ENCODE data around the gene ROBO3.

The ROBO3 gene

DNA sequence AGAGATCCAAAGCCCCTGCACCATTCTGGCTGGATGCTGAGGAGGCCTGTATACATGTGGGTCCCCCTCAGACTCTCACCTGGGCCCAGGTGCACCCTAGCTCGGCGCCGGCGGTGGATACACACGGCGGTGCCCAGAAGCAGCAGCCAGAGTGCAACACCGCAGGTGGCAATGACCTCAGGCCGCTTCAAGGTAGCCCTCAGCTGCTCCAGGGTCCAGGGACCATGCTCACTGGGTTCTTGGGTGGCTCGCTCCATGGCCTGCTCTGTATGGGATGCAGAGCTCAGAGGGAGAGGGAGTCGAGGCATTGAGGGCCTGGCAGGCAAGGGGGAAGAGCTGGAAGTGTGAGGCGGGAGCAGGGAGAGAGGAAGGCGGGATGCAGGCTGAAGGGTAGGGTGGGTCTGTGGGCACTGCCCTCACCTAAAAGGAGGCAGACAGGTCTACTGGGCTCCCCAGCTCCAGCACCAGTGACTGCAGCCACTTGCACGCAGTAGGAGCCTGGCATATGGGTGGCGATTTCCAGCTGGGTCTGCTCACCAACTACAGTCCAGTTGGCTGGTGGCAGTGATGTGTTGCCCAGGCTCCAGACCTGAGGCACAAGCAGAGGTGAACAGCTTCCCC, 28.7 kb downstream of the ROBO3 start:
- no peak for DNase-seq

DNA sequence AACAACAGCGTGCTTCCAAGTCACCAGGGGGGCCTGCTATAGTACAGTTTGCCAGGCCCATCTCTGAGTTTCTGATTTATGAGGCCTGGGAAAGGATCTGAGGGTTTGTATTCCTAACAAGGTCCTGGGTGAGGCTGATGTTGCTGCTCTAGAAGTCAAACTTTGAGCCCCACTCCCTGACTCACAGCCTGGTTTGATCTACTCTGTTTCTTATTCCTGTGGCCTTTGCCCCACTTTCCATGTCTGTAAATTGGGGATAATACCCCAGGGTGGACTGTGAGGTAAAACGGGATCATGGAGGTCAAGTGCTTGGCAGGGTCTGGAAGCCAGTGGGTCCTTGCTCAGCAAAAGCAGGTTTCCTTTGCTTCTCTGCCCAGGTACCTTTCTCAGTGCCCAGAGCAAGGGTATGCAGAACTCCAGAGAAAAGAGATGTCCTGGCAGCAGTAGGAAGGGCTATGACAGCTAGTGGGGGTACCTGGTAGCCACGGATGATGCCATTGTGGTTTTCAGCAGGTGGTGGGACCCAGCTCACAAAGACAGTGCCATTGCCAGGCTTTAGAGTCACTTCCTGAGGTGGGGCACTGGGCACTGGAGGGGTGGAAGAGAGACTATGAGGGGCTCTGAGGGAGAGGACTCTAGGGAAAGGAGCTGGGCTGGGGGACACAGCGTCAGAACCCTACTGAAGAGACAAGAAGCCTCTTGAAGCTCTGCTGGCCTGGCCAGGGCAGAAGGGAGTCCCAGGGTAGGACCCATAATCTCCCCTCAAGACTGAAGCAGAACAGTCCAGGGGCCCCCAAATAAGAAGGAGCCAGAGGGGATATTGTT, 29.6 kb downstream of the ROBO3 start:
- no peak for DNase-seq

DNA sequence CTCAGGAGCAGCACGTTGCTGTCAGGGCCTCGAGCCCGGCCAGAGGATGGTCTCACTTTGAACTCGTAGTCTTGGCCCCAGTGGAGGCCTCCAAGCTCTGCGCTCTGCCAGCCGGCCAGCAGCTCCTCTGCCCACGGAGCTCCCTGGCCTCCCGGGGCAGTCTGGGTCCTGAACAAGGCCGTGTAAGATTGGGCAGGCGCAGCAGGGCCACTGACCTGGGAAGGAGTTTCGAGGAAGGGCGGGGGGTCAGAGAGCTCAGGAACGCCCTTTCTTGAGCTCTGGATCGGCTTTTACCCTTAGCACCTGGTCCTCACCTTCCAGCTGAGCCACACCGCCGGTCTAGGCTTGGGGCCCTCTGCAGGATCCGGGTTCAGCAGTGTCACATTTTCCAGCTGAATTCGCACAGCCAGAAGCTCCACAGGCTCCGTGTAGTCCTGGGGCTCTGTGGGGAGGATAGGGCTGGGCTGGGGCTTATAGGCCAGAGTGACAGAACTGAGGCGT, 30.3 kb downstream of the ROBO3 start:
- no peak for DNase-seq

DNA sequence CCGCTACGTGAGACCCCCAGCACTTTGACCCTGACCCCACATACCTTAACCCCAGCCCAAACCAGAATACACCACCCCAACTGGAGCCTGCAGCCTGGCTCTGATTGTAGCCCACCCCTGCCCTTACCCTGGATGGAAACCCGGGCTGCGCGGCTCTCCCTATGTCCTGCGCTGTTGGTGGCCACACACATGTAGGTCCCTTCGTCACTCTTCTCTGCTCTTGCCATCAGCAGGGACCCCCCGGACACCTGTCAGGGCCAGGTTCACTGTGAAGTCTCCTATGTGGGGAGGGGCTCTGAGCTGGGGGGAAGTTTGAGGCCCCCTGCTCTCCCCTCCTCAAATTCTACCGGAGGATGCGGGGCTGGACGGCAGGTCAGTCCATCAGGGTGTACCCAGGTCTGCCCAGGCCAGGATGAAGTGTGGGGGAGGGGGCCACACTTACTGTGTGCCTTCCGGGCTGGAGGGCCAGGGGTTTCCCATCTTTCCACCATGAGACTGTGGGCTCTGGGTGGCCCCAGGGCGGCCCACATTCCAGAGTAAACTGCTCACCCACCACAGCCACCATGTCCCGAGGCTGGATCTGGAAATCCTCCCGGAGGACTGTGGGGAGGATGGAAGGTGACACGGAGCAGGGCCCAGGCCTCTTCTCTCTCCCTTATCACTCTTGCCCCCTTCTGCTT, 31.0 kb downstream of the ROBO3 start:
- DNase-seq = no peak

DNA sequence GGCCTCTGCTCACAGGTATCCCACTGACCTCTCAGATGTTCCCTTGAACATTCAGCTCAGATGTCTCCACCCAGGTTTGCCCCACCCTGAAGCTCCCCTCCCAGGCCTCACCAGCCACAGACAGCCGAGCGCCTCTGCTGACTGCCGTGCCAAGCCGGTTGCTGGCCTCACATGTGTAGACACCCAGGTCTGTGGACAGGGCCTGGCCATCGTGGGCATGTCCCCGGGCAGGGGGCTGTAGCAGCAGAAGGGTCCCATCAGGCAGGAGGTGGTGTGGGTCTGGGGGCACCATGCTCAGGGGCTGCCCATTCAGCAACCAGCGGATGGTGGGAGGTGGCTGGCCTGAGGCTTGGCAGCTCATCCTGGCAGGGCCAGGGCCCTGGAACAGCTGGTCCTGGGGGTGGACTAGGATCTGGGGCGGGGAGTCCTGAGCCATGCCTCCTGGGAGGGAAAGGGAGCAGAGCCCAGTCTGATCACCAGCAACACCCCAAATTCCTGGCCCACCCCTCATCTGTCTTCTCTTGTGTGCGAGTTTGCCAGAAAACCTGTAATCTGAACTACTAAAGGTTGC, 31.7 kb downstream of the ROBO3 start:
- DNase-seq = no peak

DNA sequence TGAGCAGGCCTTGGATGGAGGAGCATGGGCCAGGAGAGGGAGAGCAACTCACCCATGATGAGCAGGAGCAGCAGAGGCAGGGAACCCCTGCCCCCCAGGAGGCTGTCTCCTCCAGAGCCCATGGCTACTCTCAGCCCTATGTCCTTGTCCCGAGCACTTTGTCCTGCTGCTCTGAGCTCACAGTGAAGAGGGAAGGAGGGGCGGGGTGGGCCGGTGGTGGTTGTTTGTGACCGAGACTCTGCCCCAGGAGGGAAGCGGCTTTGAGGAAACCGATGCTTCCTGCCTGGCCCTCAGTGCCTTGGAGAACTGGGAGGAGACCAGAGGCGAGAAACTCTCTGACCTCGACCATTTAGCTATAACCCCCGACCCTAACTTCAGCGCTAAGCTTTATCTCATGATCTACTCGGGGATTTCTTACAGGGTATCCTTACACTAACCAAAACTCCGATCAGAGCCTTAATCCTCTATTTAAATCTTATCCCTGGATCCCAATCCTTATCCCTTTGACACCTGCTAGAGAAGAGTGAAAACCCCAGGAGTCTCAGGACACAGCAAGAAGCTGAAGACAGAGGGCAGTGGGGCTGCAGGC, 32.5 kb downstream of the ROBO3 start, which contains the start of gene ROBO4:
Gene ROBO4 (minus strand): TSS at position 192 of the 589 bp plus-strand sequence. CDS start 70 bp downstream, at position 122.
- no peak for DNase-seq

DNA sequence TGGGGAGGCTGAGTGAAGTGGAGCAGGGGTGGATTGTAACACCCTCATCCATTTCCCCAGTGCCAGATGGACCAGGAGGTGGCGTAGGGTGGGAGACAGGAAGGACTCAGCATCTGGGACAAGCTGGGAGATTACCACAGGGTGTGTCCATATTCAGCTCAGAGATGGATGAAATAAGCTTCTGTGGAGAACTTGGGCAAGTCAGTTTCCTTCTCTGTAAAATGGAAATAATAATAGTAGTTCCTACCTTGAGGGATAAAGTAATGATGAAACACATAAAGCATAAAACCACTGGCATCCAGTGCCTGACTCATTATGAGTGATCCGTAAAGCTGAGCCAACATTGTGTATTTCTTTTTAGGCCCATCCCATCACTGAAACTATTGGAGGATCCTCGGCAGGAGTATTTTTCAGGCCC, 33.0 kb downstream of the ROBO3 start:
- no peak for DNase-seq

DNA sequence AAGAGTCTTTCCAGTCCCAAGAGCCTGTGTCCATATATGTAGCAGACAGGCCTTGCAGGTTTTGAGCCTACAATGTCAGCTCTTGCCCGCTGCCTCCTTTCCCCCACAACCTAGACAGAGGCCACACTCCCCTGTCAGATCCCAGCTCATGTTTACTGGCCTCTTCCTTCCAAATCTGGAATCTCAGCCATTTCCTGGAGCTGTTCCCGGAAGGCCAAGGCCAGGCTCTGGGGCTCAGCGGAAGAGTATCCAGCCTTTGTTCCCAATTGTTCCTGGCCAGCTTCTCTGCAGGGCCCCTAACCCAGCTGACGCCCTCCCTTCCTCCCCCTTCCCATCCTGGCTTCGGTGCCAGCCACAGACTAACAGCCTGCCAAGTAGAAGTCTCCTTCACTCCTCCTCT, 33.5 kb downstream of the ROBO3 start:
- no peak for DNase-seq

DNA sequence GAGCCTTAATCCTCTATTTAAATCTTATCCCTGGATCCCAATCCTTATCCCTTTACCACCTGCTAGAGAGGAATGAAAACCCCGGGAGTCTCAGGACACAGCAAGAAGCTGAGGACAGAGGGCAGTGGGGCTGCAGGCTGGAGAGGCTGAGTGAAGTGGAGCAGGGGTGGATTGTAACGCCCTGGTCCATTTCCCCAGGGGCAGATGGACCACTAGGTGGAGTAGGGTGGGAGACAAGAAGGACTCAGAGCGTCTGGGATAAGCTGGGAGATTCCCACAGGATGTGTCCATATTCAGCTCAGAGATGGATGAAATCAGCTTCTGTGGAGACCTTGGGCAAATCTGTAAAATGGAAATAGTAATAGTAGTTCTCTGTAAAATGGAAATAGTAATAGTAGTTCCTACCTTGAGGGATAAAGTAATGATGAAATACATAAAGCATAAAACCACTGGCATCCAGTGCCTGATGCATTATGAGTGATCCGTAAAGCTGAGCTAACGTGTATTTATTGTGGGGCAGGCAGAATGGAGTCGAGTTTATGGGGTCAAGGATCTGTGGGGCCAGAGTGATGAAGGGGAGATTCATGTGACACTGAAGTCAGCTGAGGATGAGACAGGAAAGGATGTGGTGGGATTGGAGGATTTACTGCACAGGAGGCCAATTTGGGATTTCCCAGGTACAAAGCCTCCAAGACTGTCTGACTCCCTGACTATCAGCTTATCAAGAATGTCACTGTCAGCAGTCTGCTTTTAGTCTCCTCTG, 34.3 kb downstream of the ROBO3 start:
- no peak for DNase-seq

DNA sequence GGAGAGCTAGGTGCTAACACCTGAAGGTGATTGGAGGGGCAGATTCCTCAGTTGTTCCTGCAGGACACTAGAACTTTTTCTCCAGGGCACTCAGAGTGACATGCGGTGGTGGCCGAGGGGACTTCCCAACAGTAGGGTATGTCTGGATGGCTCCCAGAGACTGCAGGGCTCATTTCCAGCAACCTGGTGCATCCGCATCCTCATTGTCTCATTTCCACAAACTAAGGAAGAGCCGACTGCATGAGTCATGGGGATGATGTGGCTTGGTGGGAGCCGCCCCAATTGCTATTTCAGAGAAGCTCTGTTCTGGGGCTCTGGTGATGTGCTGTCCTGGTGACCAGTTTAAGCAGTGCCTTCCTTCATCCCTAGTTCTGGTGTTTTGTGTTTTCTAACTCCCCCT, 35.2 kb downstream of the ROBO3 start:
- DNase-seq = no peak

DNA sequence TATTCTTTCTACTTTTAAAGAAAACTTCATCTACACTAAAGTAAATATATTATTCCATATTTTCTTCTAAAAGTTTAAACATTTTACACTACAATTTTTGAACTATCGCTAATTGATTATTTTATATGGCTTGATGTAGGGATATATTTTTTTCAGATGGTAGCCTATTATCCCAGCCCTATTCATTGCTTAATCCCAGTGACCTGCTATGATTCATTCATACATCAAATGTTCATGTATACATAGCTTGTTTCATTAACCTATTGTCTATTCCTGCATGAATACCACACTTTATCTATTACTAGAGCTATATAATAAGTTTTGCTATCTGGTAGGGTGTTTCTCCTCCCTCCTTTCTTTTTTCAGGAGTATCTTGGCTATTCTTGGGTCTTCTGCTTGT, 37.4 kb downstream of the ROBO3 start:
- DNase-seq = no peak

DNA sequence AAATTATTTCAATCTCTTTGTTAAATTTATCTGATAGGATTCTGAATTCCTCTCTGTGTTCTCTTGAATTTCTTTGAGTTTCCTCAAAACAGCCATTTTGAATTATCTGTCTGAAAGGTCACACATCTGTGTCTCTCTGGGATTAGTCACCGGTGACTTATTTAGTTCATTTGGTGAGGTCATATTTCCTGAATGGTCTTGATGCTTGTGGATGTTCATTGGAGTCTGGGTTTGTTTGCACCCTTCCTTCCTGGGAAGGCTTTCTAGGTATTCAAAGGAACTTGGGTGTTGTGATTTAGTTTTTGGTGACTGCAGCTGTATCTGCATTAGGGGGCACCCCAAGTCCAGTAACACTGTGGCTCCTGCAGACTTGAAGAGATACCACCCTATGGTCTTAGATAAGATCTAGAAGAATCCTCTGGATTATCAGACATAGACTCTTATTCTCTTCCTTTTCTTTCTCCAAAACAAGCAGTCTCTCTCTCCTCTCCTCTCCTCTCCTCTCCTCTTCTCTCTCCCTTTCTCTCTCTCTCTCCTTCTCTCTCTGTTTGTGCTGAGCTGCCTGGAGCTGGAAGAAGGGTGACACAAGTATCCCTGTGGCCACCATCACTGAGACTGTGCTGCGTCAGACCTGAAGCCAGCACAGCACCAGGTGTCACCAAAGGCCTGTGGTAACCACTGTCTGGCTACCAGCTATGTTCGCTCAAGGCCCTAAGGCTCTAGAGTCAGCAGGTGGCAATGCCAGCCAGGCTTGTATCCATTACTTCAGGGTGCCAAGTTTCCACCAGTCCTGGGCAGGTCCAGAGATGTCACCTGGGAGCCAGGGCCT, 50.5 kb downstream of the ROBO3 start:
- no peak for DNase-seq

DNA sequence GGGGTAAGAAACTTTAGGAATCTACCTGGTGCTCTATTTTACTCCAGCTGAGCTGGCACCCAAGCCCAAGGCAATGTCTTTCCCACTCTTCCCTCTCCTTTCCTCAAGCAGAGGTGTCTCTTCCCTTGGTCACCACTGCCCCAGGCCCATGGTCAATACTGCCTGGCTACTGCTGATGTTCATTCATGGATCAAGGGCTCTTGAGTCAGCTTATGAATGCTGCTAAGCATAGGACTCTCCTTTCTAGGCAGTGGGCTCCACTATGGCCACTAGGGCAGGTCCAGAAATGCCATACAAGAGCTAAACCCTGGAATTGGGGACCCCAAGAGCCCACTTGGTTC, 51.1 kb downstream of the ROBO3 start:
- no peak for DNase-seq

DNA sequence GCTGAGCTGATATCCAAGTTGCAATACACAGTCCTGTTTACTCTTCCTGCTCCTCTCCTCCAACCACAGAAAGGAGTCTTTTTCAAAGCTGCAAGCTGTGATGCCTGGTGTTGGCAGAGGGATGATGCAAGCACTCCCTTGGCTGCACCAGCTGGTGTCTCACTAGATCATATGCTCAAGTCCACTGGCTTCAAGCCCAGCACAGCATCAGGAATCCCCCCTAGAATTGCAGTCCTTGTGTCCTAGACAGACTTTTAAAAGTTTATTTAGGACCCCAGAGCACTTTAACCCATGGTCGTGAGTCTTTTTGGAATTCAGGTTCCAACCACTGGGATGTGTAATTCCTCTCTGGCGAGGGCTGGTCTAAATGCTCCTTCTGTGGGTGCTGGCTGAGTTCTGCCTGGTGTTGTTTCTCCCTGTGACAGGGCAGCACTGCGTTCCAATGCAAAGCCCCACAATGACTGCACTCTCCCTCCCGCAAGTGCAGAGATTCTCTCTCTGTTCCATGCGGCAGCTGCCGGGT, 51.9 kb downstream of the ROBO3 start:
- DNase-seq = peak; percentile 88

DNA sequence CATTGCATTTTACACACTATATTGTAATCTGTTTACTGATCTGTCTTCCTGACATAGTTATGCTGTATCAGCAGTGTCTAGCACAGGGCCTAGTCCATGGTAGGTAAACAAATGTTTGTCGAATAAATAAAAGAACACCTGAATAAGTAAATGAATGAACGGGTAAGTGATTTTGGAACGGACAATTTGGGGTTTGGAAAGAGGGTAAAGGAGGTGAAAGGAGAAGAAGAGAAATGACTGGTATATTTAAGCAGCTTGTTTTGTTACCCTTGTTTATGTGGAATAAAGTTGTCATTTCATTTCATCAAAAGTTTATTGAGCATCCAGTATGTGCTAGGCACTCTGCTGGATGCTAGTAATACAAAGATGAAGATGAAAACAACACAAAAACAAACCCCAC, 53.7 kb downstream of the ROBO3 start, which contains the start of gene HEPN1:
Gene HEPN1 (plus strand): TSS at position 301 of the 400 bp plus-strand sequence.
- DNase-seq = no peak

DNA sequence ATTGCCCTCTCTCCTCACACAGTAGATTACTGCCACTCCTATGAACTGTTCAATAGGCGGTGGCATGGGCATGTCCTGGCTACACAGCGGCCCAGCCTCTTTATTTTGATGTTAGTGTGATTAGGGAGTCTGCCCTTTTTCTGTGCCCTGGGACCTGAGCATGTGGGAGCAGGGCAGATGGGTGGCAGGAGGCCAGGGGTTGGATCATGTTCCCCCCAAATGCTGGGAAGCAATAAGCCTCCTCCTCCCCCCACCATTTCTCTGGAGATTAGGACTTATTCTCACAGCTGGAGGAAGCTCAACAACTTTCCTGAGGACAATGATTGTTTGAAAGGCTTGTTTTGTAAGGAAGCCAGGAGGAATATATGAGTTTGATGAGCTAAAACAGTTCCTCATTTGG, 54.7 kb downstream of the ROBO3 start:
- DNase-seq = peak; percentile 89

DNA sequence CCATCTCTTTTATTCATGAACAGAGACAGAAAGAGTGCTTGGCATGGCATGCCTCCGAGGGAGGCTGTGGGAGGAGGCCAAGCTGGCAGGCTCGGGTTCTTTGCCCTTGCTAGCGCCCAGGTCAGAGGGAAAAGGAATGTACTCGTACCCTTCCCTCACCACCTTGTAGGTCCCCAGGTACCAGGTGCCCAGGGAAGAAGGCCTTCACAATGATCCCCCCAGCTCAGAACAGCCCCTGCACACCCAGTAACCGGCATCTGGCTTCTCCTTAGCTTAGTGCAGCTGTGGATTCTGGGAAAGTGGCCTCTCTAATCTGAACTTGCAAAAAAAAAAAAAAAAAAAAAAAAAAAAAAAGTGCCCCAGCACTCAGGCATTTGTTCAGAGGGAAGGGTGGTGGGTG, 55.1 kb downstream of the ROBO3 start:
- no peak for DNase-seq

DNA sequence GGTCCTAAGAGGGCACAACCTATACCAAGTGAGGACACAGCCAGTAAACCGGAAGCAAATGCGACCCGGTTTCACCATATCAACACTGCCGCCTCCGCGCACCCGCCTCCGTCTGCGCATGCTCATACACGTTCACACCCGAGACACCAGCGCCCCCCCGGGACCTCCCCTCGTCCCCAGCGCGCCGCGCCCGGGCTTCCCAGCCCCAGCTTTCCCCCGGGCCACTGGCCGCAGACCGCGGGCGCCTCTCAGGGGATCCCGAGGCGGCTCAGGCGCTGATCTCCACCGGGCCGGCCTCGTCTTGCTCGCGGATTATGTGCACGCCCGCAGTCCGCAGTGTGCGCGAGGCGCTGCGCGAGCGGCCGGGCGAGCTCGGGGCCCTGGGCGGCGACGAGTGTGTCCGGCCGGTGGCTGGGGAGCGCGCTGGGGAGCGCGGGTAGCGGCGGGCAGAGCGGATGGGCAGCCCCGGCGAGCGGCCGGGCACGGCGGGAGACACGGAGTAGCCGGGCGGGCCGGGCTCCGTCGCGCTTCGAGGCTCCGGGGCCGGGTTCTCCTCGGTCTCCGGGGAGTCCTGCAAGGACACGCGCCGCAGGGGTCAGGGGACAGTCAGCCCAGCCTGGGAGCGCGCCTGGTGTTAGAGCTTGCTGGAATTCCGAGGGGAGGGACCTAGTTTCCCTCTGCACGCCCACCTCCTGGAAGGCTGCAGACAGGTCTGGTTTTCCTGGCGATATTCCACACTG, 55.8 kb downstream of the ROBO3 start:
- DNase-seq = peak; percentile 80

DNA sequence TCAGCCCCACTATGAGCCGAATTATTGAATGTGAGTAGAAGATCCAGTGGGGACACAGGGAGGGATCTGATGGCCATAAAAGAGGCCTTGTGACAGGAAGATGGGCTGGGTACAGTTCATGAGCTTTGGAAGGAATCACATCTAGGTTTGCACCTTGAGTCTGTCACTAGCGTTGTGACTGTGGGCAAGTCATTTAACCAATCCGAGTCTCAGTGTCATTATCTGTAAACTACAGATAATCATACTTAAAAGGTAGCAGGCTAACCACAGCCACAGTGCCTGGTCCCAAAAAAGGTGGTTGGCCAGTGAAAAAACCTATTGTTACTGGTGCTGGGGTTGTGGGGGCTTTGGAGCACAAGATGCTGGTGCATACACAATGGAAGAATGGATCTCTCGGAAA, 57.6 kb downstream of the ROBO3 start:
- DNase-seq = no peak

DNA sequence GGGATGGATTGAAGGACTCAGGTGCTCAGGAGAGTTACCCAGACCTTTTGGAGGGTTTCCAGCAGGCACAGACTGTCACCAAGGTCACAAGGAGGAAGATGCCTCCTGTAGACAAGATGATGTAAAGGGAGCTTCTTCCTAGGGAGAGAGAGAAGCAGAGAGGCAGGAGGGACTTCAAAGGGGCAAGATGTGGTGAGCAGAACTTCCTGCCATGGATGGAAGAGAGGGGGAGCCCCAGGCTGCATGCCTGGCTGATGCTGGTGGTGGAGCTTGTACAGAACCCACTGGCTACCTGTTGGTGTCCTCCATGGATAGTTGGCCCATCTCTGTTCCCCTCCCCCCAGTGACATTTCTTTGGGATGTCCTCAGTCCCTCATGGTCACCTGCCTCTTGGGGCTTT, 58.1 kb downstream of the ROBO3 start:
- no peak for DNase-seq

Measured in NCI-H2171 treated with DMSO at 0.1 percent for 48 hours (cell line).